ENCODE results near the gene NDUFS7.

GRCh38 chr19:1387684-1388636 lies 4.3 kb downstream of the NDUFS7 start:
- TF ChIP-seq YY1 (IDR thresholded peaks at IDR 0.05; ENCODE audit: insufficient read depth, insufficient read length): no peak
- no peak for TF ChIP-seq ZNF274 (IDR thresholded peaks at IDR 0.05; ENCODE audit: low read depth, low read length)
- no peak for TF ChIP-seq SUZ12 (IDR thresholded peaks at IDR 0.05; ENCODE audit: extremely low read depth, insufficient read depth, insufficient read length)

Data from NT2/D1 (cell line).